Progenitor cell of endocrine pancreas (in vitro differentiated cells): ENCODE results near the gene MELK. TPM values are rescaled to one million over a fixed set of nuclear protein-coding genes. Genes with fewer than 3 reads are reported as not detected.
"Not testable (repeated sequence)": the region's sequence is repeated elsewhere in the genome, so short reads cannot be mapped to it uniquely, and the experiment has no call there.

ENCODE experiments used
- DNase-seq: peaks from one replicate; pipeline ENCODE4 v3.0.0; 2021; ENCODE audit warnings: low spot score; ENCODE audit not compliant: unreplicated experiment
- H3K27ac Mint-ChIP-seq: 2 replicates; pipeline ENCODE4 v1.8.0; 2021; ENCODE audit warnings: mild to moderate bottlenecking, moderate library complexity, mixed read lengths
- H3K27me3 Mint-ChIP-seq: 2 replicates; pipeline ENCODE4 v1.8.0; 2021; ENCODE audit warnings: mixed read lengths
- H3K36me3 Mint-ChIP-seq: 2 replicates; pipeline ENCODE4 v1.8.0; 2022; ENCODE audit warnings: mixed read lengths; ENCODE audit not compliant: insufficient read depth
- H3K4me1 Mint-ChIP-seq: 2 replicates; pipeline ENCODE4 v1.8.0; 2021; ENCODE audit warnings: low read depth, mixed read lengths
- H3K4me3 Mint-ChIP-seq: 2 replicates; pipeline ENCODE4 v1.8.0; 2021; ENCODE audit warnings: low read depth, mild to moderate bottlenecking, moderate library complexity, mixed read lengths
- H3K9me3 Mint-ChIP-seq: 2 replicates; pipeline ENCODE4 v1.8.0; 2021; ENCODE audit warnings: low read depth, mixed read lengths
- CTCF ChIP-seq: fragments of 200-600 bp; sonication (generic); IDR thresholded peaks from one replicate; pipeline ENCODE4 v1.5.0; 2021; ENCODE audit warnings: antibody characterized with exemption, mild to moderate bottlenecking; ENCODE audit not compliant: unreplicated experiment
- total RNA-seq: library from RNA; stranded (reverse); gene quantifications from 2 replicates; pipeline ENCODE4 v1.2.1, GENCODE V29; 2021

MELK gene
- total RNA-seq, 1 donor from 2014 or later, result 27.9 TPM

DNA sequence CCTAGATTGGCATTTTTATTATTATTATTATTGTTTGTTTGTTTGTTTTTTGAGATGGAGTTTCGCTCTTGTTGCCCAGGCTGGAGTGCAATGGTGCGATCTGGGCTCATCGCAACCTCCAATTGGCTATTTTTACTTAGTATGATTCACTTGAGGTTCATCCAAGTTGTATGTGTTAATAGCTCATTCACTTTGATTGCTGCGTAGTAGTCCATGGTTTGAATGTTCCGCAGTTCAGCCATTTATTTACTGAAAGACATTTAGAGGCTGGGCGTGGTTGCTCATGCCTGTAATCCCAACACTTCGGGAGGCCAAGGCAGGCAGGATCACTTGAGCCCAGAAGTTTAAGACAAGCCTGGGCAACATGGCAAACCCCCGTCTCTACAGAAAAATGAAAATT is 22.6 kb upstream of the MELK start:
- no peak overlapping the region for H3K27ac Mint-ChIP-seq
- no peaks in the 10 kb centered on the region for H3K4me1 Mint-ChIP-seq
- no peaks in the 10 kb centered on the region for H3K9me3 Mint-ChIP-seq
- H3K36me3 Mint-ChIP-seq, result no peaks in the 10 kb centered on the region
- H3K4me3 Mint-ChIP-seq, result no peak overlapping the region
- no peak for TF ChIP-seq CTCF
- H3K27me3 Mint-ChIP-seq, result no peaks in the 10 kb centered on the region
- DNase-seq, result no peak

GRCh38 chr9:36550631-36551098 is 22.0 kb upstream of the MELK start:
- not testable (repeated sequence) for H3K27me3 Mint-ChIP-seq, DNase-seq, H3K4me1 Mint-ChIP-seq, H3K9me3 Mint-ChIP-seq, H3K36me3 Mint-ChIP-seq, H3K27ac Mint-ChIP-seq, H3K4me3 Mint-ChIP-seq

- no peak for TF ChIP-seq CTCF
- H3K27ac Mint-ChIP-seq, result no peak overlapping the region
- no peak for DNase-seq
Observed at GRCh38 chr9:36551129-36551528, 21.6 kb upstream of the MELK start.

DNA sequence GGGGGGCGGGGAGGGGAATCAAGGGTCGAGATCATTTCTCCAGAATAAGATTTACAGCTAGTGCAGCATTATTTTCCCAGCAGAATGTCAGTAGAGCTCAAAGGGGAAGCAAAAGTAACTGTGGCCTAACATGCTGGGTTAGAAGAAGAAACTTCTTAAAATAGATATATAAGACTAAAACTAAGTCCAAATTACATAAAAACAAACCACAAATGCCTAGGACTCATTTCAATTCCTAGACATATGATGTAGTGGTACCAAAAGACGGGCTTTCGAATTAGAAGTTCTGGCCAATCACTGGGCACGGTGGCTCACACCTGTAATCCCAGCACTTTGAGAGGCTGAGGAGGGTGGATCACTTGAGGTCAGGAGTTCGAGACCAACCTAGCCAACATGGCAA is 20.8 kb upstream of the MELK start:
- no peak for TF ChIP-seq CTCF
- Mint-ChIP-seq H3K27me3 (no peaks in the 10 kb centered on the region), H3K9me3 (no peaks in the 10 kb centered on the region), H3K27ac (no peak overlapping the region), H3K4me1 (no peaks in the 10 kb centered on the region), H3K4me3 (no peak overlapping the region), H3K36me3 (no peaks in the 10 kb centered on the region)
- no peak for DNase-seq

More at GRCh38 chr9:36551129-36551528, 21.6 kb upstream of the MELK start:
- Mint-ChIP-seq H3K36me3 (no peaks in the 10 kb centered on the region), H3K27me3 (no peaks in the 10 kb centered on the region), H3K4me3 (no peak overlapping the region), H3K4me1 (no peaks in the 10 kb centered on the region), H3K9me3 (no peaks in the 10 kb centered on the region)

DNA sequence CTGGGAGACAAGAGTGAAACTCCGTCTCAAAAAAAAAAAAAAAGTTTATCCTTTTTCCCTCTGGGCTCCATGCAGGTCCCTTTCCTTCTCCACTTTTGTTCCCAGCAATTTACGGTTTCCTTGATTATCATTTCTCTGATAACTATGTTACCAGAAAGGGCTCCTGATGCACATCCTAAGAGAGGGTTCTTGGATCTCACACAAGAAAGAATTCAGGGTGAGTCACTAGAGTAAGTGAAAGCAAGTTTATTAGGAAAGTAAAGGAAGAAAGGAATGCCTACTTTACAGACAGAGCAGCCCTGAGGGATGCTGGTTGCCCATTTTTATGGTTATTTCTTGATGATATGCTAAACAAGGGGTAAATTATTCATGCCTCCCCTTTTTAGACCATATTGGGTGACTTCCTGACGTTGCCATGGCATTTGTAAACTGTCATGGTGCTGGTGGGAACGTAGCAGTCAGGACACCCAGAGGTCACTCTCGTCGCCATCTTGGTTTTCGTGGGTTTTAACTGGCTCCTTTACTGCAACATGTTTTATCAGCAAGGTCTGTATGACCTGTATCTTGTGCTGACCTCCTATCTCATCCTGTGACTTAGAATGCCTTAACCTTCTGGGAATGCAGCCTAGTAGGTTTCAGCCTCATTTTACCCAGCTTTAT is 13.5 kb upstream of the MELK start:
- Mint-ChIP-seq H3K27ac (peak overlapping the region; percentile 49), H3K36me3 (no peaks in the 10 kb centered on the region)

More for the DNA sequence above, 13.5 kb upstream of the MELK start:
- H3K27me3 Mint-ChIP-seq, result no peaks in the 10 kb centered on the region
- H3K4me3 Mint-ChIP-seq, result no peak overlapping the region
- no peaks in the 10 kb centered on the region for H3K4me1 Mint-ChIP-seq
- no peak for TF ChIP-seq CTCF
- no peaks in the 10 kb centered on the region for H3K9me3 Mint-ChIP-seq
- DNase-seq, result no peak
